Stimulated activated naive CD4-positive, alpha-beta T cell (primary cell): Measurements from ENCODE around the gene LRRC9.
"Not testable (repeated sequence)": the region's sequence is repeated elsewhere in the genome, so short reads cannot be mapped to it uniquely, and the experiment has no call there.

Experiments used
- DNase-seq, 6 experiments: peaks; one replicate each; lab custom pipeline; 2025; lab: John Stamatoyannopoulos, UW

Gene LRRC9

DNA sequence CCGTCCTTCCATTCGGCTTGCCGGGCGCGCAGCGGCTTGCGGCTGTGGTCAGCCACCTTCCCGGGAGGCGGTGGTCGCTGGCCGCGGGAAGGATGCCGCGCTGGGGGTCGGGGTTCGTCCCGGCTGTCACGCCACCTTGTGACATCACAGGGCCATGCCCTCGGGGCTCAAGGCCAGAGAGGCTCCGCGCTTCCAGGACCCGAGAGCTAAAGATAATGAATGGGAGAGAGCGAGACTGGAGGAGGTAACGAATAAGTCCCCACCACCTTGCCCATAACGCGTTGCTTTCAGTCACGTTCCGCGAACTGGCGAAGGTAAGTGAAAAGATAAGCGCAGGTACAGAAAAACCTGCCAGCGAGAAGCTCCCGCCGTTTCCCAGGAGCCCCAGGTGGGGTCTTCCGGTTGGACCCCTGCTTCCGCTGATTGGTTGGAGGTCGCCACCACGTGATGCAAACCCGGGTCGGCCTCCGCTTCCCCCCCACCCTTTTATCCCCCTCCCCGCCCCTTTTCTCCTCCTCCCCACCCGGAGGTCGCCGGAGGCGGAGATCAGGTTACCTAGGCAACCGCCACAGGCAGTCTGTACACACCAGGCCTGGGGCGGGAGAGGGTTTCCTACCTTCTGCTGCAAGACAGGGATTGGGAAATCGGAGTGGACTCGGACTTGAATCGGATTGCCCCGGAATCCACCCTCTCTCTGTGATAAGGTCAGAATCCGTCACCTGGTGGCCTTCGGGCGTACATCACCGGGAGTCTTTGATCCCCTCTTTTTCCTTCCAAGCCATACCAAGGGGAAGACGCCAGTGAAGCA, at the start of gene LRRC9:
Gene LRRC9, plus strand, starts transcription at position 575 of the 808 bp plus-strand sequence.
- peak in 5 of 6 experiments; percentile 3 to 36 (median 19) for DNase-seq

DNA sequence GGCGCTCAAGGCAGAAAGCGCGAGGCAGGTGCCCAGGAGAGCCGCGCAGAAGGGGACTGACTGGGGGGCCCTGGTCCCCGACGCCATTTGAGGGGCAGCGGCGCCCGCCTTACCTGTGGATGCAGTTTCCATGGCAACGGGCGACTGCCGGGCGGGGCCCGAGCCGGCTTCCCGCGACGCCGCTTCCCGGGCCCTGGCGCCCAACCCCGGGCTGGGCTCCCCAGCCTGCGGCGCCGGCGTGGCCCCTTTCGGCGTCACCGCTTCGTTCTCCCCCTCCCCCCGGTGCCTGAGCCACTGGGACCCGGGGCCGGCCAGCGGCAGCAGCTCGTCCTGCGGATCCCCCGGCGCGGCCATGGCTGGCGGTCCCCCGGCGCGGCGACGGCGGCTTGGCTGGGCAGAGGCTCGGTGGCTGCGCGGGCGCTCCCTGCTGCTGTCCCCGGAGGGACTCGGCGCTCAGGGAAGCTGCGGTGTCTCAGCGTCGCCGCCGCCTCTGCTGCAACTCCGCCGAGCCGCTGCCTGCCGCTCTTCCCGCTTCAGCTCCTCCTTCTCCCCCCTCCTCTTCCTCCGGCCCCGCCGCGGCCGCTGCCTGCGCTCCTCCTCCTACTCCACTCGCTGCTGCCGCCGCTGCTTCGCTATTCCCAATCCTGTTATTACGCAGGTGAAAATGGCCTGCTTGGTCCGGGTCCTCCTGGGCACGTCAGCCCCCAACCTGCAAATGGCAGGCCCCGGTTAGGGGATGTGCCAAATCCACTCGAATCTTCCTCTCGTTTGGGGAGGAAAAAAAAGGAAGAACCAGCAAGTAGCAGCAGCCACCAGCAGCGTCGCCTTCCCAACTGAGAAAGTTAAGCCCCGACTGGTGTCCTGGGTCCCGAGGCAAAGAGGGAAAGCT, 49.4 kb upstream of the LRRC9 start, which contains the start of gene RTN1:
Gene RTN1, minus strand, starts transcription at position 500 of the 889 bp plus-strand sequence. Its CDS starts 146 bp downstream, at position 354.
- no peak for DNase-seq

DNA sequence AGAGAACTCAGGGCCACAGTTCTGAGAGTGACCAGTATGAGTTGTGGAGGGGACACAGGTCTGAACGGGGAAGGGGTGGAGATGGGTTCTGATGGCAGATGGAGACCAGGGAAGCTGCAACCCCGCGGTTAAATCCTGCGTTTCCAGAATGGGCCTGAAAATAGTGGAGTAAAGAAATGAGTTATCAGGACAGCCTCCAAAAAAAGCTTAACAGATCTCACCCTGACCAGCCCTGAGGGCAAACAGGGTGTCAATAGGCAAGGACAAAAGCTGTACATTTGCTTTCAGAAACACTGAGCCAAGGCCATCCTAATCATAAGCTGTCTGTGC, 48.8 kb upstream of the LRRC9 start:
- DNase-seq: no peak

GRCh38 chr14:59882957-59883356, 37.0 kb upstream of the LRRC9 start:
- DNase-seq: no peak

- no peak for DNase-seq
These were observed 29.3 kb upstream of the LRRC9 start for GRCh38 chr14:59890676-59891075.

GRCh38 chr14:59895721-59896120, 24.2 kb upstream of the LRRC9 start:
- no peak for DNase-seq

DNA sequence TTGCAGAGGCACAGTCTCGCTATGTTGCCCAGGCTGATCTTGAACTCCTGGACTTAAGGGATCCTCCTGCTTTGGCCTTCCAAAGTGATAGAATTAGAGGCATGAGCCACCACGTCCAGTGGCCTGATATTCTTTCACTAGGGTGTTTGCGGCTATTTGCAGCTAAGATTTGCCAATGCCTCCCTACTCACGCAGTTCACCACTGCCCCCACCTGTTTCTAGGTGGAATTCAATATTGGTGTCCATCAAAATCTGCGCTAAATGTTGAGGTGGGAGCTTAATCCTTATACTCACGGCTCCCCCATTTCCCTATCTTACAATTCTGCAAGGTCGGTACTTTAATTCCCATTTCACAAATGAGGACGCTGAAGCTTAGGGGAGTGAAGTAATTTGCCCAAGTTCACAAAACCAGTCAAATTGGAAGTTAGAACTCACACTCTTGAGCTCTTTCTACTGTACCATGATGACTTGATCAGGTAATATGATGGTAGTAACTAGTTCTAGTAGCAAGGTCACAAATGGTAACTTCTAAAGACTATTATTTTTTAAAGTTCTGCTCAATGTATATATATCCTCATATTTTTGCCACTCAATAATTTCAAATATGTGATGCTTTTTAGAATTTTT, 22.1 kb upstream of the LRRC9 start:
- no peak for DNase-seq

DNA sequence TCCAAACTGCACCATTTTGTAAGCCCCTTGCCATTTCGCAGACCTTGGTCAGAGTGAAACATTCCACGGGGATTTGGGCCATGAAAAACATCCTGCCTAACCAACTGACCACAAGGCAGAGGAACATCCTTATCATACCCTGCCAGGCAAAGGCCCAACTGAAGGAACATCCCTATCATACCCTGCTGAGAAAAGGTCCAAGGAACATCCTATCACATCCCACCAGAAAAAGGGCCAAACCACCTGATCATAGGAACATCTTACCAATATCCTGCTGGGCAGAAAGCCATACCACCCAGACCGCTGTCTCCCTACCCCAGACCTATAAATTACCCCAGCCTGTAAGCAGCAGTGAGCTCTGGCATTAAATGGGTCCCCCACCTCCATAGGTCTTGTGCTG, 19.4 kb upstream of the LRRC9 start:
- DNase-seq: no peak

GRCh38 chr14:59904184-59904583, 15.8 kb upstream of the LRRC9 start:
- DNase-seq: no peak

GRCh38 chr14:59905188-59905587, 14.8 kb upstream of the LRRC9 start:
- no peak for DNase-seq

GRCh38 chr14:59912443-59912842, 7.5 kb upstream of the LRRC9 start:
- DNase-seq: no peak

- no peak for DNase-seq
These were observed 6.8 kb upstream of the LRRC9 start for GRCh38 chr14:59913187-59913586.

GRCh38 chr14:59918824-59919569, 947 bp upstream of the LRRC9 start:
- DNase-seq: peak in 2 of 6 experiments; percentile 12 to 22

GRCh38 chr14:59920378-59920683, 387 bp downstream of the LRRC9 start:
- no peak for DNase-seq

DNA sequence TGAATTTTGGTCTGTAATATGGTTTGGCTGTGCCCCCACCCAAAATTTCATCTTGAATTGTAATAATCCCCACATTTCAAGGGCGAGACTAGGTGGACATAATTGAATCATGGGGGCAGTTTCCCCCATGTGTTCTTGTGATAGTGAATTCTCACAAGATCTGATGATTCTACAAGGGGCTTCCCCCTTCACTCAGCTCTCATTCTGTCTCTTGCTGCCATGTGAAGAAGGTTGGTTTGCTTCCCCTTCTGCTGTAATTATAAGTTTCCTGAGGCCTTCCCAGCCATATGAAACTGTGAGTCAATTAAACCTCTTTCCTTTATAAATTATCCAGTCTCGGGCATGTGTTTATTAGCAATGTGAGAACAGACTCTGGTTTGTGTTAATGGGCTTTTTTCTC, 5.9 kb downstream of the LRRC9 start:
- no peak for DNase-seq

DNA sequence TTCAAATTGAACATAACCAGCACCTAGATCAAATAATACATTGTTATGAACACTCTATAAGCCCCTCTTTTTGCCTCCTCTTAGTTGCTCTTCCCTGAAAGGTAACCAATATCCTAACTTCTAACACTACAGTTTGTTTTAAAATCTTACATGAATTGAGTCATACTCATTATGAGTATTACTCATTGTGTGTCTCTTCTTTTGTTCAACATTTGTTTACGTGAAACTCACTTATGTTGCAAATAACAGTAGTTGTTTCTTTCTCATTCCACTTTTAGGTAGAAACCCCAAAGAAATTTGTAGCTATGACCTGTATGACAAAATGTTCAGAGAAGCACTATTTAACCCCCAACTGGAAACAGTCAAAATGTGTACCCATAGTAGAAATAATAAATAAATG, 6.6 kb downstream of the LRRC9 start:
- DNase-seq: no peak

- DNase-seq: no peak
These were observed 11.3 kb downstream of the LRRC9 start for GRCh38 chr14:59931237-59931636.

GRCh38 chr14:59936145-59936544, 16.2 kb downstream of the LRRC9 start:
- no peak for DNase-seq

DNA sequence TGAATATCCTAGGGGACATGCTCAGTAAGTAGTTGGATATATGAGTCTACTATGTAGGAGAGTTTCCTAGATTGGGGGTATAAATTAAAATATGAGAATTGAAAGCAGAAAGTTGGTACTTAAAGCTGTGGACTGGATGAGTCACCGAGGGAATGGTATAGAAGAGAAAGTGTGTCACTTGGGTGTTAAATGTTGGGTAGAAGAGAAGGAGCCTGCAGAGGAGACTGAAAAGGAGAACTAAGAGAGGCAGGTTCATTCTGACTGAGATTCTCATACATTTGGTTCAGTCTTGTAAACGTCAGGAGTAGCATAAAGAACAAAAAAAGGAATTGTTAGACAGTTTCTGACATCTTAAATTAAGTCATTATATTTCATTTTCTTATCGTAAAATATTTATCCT, 19.9 kb downstream of the LRRC9 start:
- DNase-seq: no peak

GRCh38 chr14:59942296-59942862, 22.4 kb downstream of the LRRC9 start:
- DNase-seq: not testable (repeated sequence)

GRCh38 chr14:59944909-59945308, 25.0 kb downstream of the LRRC9 start:
- DNase-seq: no peak

DNA sequence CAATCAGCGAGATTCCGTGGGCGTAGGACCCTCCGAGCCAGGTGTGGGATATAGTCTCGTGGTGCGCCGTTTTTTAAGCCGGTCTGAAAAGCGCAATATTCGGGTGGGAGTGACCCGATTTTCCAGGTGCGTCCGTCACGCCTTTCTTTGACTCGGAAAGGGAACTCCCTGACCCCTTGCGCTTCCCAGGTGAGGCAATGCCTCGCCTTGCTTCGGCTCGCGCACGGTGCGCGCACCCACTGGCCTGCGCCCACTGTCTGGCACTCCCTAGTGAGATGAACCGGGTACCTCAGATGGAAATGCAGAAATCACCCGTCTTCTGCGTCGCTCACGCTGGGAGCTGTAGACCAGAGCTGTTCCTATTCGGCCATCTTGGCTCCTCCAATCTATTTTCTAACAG, 32.2 kb downstream of the LRRC9 start:
- DNase-seq: not testable (repeated sequence)
